Measurements from ENCODE around the gene LLGL2. TPM values are rescaled to one million over a fixed set of nuclear protein-coding genes. Genes with fewer than 3 reads are reported as not detected.

LLGL2 gene
- total and polyA plus RNA-seq, 8 donors, result 72.3 to 565 (median 174) TPM

DNA sequence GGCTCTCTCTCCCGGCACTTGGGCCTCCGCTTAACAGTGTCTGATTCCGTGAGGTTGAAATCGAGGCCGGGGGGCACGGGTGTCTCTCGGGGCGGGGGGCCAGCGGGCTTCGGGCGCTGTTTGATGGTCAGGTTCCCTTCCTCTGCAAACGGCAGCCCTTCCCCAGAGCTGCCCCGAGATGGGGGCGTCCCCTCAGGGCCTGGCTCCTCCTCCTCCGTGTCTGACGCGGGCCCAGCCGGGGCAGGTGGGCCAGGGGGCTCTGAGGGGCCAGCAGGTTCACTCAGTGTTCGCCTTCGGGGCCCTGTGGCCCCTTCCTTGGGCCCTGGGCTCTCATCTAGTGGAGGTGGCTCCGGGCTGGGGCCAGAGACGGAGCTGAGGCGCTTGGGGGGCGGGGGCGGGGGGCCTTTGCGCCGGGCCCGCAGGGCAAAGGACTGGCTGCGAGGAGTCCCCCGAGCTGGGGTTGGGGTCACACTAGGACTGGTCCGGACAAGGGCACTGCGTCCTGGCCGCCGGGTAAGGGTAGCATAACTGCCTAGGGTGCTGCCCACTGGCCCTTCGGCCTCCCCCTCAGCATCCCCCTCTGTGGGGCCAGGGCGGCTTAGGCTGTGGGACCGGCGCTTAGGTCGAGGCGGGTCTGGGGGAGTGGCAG is 23.3 kb upstream of the LLGL2 start:
- Histone ChIP-seq H3K9me3 (no peaks in the 10 kb centered on the region), H3K4me3 (no peak overlapping the region), H3K36me3 (peaks cover 43 to 100% (median 99%) of the 10 kb centered on the region in 4 donors), H3K4me1 (peaks cover 0 to 41% (median 17%) of the 10 kb centered on the region in 4 donors), H3K27me3 (no peaks in the 10 kb centered on the region), H3K27ac (peak overlapping the region in 2 of 5 donors; percentile 16 to 20)
- WGBS, 5 donors, result 88 to 91% (median 90%) methylated on average over 19 to 40 of the region's 40 CpGs
- no peak for DNase-seq
- no peak for TF ChIP-seq POLR2AphosphoS5 (IDR thresholded peaks at IDR 0.05)
- intact Hi-C loops (cut with DNase I; ENCODE audit: low total_unique reads), result loop anchor here (10.0 kb wide), 1 partner anchor 67 kb away; no protein-coding TSS in a partner anchor

DNA sequence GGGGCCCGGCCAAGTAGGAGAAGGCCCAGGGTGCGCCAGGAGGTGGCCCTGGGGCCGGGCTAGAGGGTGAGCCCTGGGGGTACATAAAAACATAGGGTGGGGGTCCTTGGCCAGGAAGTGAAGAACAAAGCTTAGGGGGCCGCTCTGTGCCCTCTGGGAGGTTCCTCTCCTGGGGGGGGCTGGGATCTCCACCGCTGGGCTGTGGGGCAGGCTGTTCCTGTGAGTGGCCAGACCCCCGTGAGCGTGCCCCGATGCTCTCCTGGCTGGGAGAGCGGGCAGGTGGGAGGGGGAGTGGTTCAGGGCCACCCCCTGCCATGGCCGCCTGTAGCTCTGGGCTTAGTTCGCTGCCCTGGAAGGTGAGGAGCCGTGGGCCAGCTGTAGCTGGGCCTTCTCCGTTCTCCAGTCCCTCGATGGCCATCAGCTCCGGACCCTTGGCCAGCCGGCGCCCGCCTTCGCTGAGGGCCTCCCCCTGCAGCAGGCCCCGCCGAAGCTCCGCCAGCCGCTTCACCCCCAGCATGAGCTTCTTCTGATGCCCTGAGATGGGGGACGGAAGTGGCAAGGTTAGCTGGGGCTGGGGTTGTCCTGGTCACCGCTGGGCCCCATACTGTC is 22.7 kb upstream of the LLGL2 start:
- peaks cover 43 to 100% (median 98%) of the 10 kb centered on the region in 4 donors for H3K36me3 ChIP-seq
- DNase-seq, result no peak
- intact Hi-C loops (cut with DNase I; ENCODE audit: low total_unique reads), result loop anchor here (10.0 kb wide), 1 partner anchor 68 kb away; no protein-coding TSS in a partner anchor
- no peaks in the 10 kb centered on the region for H3K27me3 ChIP-seq
- no peak overlapping the region for H3K27ac ChIP-seq
- H3K4me3 ChIP-seq, result no peak overlapping the region
- H3K4me1 ChIP-seq, result peaks cover 0 to 43% (median 17%) of the 10 kb centered on the region in 4 donors
- H3K9me3 ChIP-seq, result no peaks in the 10 kb centered on the region
- WGBS, 5 donors, result 87 to 93% (median 92%) methylated on average over 14 to 25 of the region's 25 CpGs
- no peak for TF ChIP-seq POLR2A (IDR thresholded peaks at IDR 0.05)
- TF ChIP-seq POLR2AphosphoS5 (IDR thresholded peaks at IDR 0.05), result no peak
- TF ChIP-seq, protein P1, sequence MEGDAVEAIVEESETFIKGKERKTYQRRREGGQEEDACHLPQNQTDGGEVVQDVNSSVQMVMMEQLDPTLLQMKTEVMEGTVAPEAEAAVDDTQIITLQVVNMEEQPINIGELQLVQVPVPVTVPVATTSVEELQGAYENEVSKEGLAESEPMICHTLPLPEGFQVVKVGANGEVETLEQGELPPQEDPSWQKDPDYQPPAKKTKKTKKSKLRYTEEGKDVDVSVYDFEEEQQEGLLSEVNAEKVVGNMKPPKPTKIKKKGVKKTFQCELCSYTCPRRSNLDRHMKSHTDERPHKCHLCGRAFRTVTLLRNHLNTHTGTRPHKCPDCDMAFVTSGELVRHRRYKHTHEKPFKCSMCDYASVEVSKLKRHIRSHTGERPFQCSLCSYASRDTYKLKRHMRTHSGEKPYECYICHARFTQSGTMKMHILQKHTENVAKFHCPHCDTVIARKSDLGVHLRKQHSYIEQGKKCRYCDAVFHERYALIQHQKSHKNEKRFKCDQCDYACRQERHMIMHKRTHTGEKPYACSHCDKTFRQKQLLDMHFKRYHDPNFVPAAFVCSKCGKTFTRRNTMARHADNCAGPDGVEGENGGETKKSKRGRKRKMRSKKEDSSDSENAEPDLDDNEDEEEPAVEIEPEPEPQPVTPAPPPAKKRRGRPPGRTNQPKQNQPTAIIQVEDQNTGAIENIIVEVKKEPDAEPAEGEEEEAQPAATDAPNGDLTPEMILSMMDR (IDR thresholded peaks at IDR 0.05), result no peak
- TF ChIP-seq EP300 (IDR thresholded peaks at IDR 0.05), result no peak

DNA sequence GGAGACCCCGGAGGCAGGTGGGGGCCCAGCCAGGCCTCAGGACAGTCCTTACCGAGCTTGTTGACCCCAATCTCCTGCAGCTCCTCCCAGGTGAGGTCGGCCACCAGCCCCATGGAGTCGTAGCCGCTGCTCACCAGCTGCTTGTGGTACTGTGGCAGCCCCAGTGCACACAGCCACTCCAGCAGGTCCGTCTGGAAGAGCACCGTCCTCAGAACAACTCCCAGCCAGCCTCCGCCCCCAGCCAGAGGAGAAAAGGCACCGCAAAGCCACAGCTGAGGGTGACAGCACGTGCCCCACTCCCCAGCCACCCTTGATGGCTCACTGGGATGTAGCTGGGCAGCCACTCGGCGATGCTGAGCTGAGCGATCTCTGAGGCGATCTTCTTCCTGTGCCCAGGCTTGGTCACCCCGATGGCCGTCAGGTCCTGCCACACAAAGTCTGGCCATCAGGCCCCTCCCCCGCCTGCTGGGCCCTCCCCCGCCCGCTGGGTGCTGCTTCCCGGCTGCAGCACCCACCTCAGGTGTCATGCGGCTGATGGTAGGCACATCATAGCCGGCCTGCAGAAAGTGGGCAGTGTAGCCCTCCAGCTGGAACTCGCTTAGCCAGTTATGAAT is 22.1 kb upstream of the LLGL2 start:
- H3K27me3 ChIP-seq, result no peaks in the 10 kb centered on the region
- DNase-seq, result no peak
- no peak overlapping the region for H3K27ac ChIP-seq
- peaks cover under 1 to 46% (median 20%) of the 10 kb centered on the region in 4 donors for H3K4me1 ChIP-seq
- TF ChIP-seq EP300 (IDR thresholded peaks at IDR 0.05) (no peak), POLR2AphosphoS5 (IDR thresholded peaks at IDR 0.05) (no peak), POLR2A (IDR thresholded peaks at IDR 0.05) (no peak)
- TF ChIP-seq, protein P1 (IDR thresholded peaks at IDR 0.05), result no peak
- H3K9me3 ChIP-seq, result no peaks in the 10 kb centered on the region
- WGBS, 5 donors, result 58 to 85% (median 83%) methylated on average over 4 to 23 of the region's 23 CpGs
- no peak overlapping the region for H3K4me3 ChIP-seq
- intact Hi-C loops (cut with DNase I; ENCODE audit: low total_unique reads), result loop anchor here (10.0 kb wide), 1 partner anchor 69 kb away; no protein-coding TSS in a partner anchor
- H3K36me3 ChIP-seq, result peaks cover 38 to 100% (median 93%) of the 10 kb centered on the region in 4 donors

DNA sequence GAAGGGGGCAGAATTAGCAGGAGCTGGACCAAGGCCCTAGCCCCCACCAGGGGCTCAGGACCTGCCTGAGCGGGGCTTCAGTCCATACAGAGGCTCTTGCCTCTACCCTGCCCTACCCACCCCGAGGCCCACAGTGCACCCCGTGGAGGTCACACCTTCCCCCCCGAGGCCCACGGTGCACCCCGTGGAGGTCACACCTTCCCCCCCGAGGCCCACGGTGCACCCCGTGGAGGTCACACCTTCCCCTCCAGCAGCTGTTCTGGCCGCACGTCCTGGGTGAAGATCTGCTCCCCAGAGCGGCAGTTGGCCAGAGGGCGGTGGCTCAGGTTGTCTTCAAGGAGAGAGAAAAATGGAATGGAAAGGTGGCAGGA is 21.5 kb upstream of the LLGL2 start:
- Histone ChIP-seq H3K27me3 (no peaks in the 10 kb centered on the region), H3K9me3 (no peaks in the 10 kb centered on the region), H3K36me3 (peaks cover 37 to 96% (median 89%) of the 10 kb centered on the region in 4 donors), H3K4me1 (peaks cover 6 to 46% (median 20%) of the 10 kb centered on the region in 4 donors), H3K4me3 (no peak overlapping the region), H3K27ac (peak overlapping the region in 1 of 5 donors; percentile 13)
- intact Hi-C loops (cut with DNase I; ENCODE audit: low total_unique reads), result loop anchor here (10.0 kb wide), 1 partner anchor 69 kb away; no protein-coding TSS in a partner anchor
- 66 to 72% (median 70%) methylated on average over 7 to 13 of the region's 13 CpGs for WGBS, 5 donors
- DNase-seq, result no peak
- TF ChIP-seq, protein P1 (IDR thresholded peaks at IDR 0.05), result no peak
- TF ChIP-seq EP300 (IDR thresholded peaks at IDR 0.05) (no peak), POLR2AphosphoS5 (IDR thresholded peaks at IDR 0.05) (no peak), POLR2A (IDR thresholded peaks at IDR 0.05) (no peak)

Measured in stomach (tissue), 9 donors.